GM12873 (cell line): ENCODE measurements around the gene PLCB1.

ENCODE experiments used
- CTCF ChIP-seq: IDR thresholded peaks from 2 replicates; pipeline ENCODE4 v1.5.1; 2012; ENCODE audit warnings: low read depth, mild to moderate bottlenecking, moderate library complexity, low read length, control low read depth; ENCODE audit not compliant: insufficient read depth; ENCODE audit errors: missing control alignments

The PLCB1 gene

GRCh38 chr20:8388707-8389106, 256.6 kb downstream of the PLCB1 start:
- no peak for TF ChIP-seq CTCF

GRCh38 chr20:8389381-8390036, 257.4 kb downstream of the PLCB1 start:
- peak; percentile 38 for TF ChIP-seq CTCF

GRCh38 chr20:8390037-8390433, 258.0 kb downstream of the PLCB1 start:
- no peak for TF ChIP-seq CTCF

GRCh38 chr20:8390500-8390899, 258.4 kb downstream of the PLCB1 start:
- no peak for TF ChIP-seq CTCF

GRCh38 chr20:8393381-8393780, 261.3 kb downstream of the PLCB1 start:
- no peak for TF ChIP-seq CTCF

- no peak for TF ChIP-seq CTCF
Measured at GRCh38 chr20:8394308-8394945, 262.4 kb downstream of the PLCB1 start.

GRCh38 chr20:8395956-8396355, 263.9 kb downstream of the PLCB1 start:
- TF ChIP-seq CTCF = no peak
